Keratinocyte (primary cell): ENCODE measurements around the gene NID2. TPM values are rescaled to one million over a fixed set of nuclear protein-coding genes. Genes with fewer than 3 reads are reported as not detected.

Experiments used
- DNase-seq: peaks from one replicate; pipeline ENCODE4 v3.0.0-alpha.2; 2011; ENCODE audit warnings: low read depth, missing footprints, low spot score
- FAIRE-seq: peaks from 2 replicates; lab custom pipeline; 2011; peaks lifted over from hg19 to GRCh38; lab: Jason Lieb, UNC
- H2AFZ ChIP-seq: 2 replicates; pipeline ENCODE4 v1.6.0; 2012; ENCODE audit warnings: low read length, control low read depth, inconsistent platforms; ENCODE audit not compliant: control insufficient read depth
- H3K27ac ChIP-seq: 2 replicates; pipeline ENCODE4 v1.5.1; 2011; ENCODE audit warnings: low read length; ENCODE audit not compliant: control insufficient read depth, insufficient read depth
- H3K27me3 ChIP-seq: 3 replicates; pipeline ENCODE4 v1.6.0; 2011; ENCODE audit warnings: low read length; ENCODE audit not compliant: control insufficient read depth, insufficient read depth; ENCODE audit errors: extremely low read depth
- H3K36me3 ChIP-seq, 2 experiments: 2 replicates in 1 of 2; 3 replicates in 1 of 2; pipeline ENCODE4 v1.5.1; 2011; ENCODE audit warnings: low read length in 2 of 2, mild to moderate bottlenecking in 1 of 2; ENCODE audit not compliant: control insufficient read depth in 2 of 2, insufficient read depth in 2 of 2; ENCODE audit errors: extremely low read depth in 1 of 2
- H3K4me1 ChIP-seq: 3 replicates; pipeline ENCODE4 v1.5.1; 2011; ENCODE audit warnings: low read length; ENCODE audit not compliant: control insufficient read depth, insufficient read depth; ENCODE audit errors: extremely low read depth
- H3K4me2 ChIP-seq: 3 replicates; pipeline ENCODE4 v1.6.0; 2011; ENCODE audit warnings: low read depth, low read length; ENCODE audit not compliant: control insufficient read depth, insufficient read depth; ENCODE audit errors: extremely low read depth
- H3K4me3 ChIP-seq, 3 experiments: fragments of 200-600 bp in 1 of 3; sonication (generic) in 1 of 3; 2 replicates in 2 of 3; 3 replicates in 1 of 3; pipeline ENCODE4 v1.5.1; 2011 to 2016; ENCODE audit warnings: low read length in 3 of 3, mild to moderate bottlenecking in 3 of 3, control low read depth in 2 of 3, inconsistent platforms in 1 of 3, low read depth in 1 of 3, mixed read lengths in 1 of 3, mixed run types in 1 of 3, moderate library complexity in 1 of 3; ENCODE audit not compliant: control insufficient read depth in 2 of 3, insufficient read depth in 2 of 3; ENCODE audit errors: extremely low read depth in 1 of 3
- H3K79me2 ChIP-seq: 2 replicates; pipeline ENCODE4 v1.6.0; 2012; ENCODE audit warnings: low read length; ENCODE audit not compliant: control insufficient read depth, insufficient read depth
- H3K9ac ChIP-seq: 3 replicates; pipeline ENCODE4 v1.6.0; 2011; ENCODE audit warnings: low read length; ENCODE audit not compliant: control insufficient read depth, insufficient read depth; ENCODE audit errors: extremely low read depth
- H3K9me1 ChIP-seq: 3 replicates; pipeline ENCODE4 v1.6.0; 2011; ENCODE audit warnings: low read length; ENCODE audit not compliant: control insufficient read depth, insufficient read depth; ENCODE audit errors: extremely low read depth
- H3K9me3 ChIP-seq: 2 replicates; pipeline ENCODE4 v1.5.1; 2012; ENCODE audit warnings: low read depth, low read length; ENCODE audit not compliant: control insufficient read depth
- H4K20me1 ChIP-seq: 3 replicates; pipeline ENCODE4 v1.6.0; 2011; ENCODE audit warnings: low read length; ENCODE audit not compliant: control insufficient read depth, insufficient read depth; ENCODE audit errors: extremely low read depth
- EZH2 ChIP-seq: IDR thresholded peaks from one replicate; pipeline ENCODE4 v1.6.1; 2012; ENCODE audit warnings: inconsistent platforms, mild to moderate bottlenecking, low read length, moderate library complexity
- dilution Hi-C: fragments of 300-500 bp; cut with MboI; formaldehyde crosslinking; loops from one replicate; pipeline ENCODE4 v1.7.0; 2020; ENCODE audit warnings: low sequenced_read_pairs; ENCODE audit not compliant: extremely low pct_ligation_motif_present
- polyA plus RNA-seq, 5 experiments: library from polyadenylated mRNA; depleted of rRNA in 3 of 5; stranded (reverse) in 3 of 5; stranded (forward) in 1 of 5; unstranded in 1 of 5; fragments of >200 nt; gene quantifications; 1 replicate in 1 of 5; 2 replicates in 3 of 5; 3 replicates in 1 of 5; pipeline versions ENCODE4 v1.2.1 to v1.2.3, GENCODE V29; 2011 to 2012; ENCODE audit warnings: missing spikeins in 2 of 5, low read depth in 1 of 5, low replicate concordance in 1 of 5
- TF ChIP-seq, protein P1 (sequence below), 3 experiments: IDR thresholded peaks in 1 of 3; conservative IDR thresholded peaks in 1 of 3; optimal IDR thresholded peaks in 1 of 3; 2 replicates in 2 of 3; 3 replicates in 1 of 3; pipeline versions ENCODE3 to v1.5.1; 2011; ENCODE audit warnings: low read length in 3 of 3, mild to moderate bottlenecking in 3 of 3, moderate library complexity in 2 of 3, control low read depth in 1 of 3, inconsistent platforms in 1 of 3; ENCODE audit not compliant: insufficient read depth in 2 of 3; ENCODE audit errors: extremely low read depth in 1 of 3

The NID2 gene
- polyA plus RNA-seq, 1 donor (not counting 4 experiments of a cell fraction or from before 2014, with no cell fraction given), result 1.7 TPM

DNA sequence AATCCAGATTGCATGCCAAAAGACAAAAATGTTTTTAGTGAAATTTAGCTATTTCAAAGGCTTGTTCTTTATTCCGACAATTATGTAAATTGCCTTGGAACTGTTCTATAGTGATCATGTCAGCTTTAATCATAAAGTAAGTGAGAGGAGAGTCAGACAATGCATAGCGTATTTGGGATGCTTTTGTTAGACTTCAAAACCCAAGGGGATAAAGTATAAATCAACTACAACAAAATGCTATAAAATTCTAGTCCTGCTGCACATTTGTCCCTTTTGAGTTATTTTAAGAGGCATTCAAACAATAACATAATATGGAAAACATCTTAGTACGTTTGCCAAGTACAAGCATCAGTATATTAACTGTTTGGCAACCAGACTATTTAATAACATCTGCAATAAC, 68.2 kb downstream of the NID2 start:
- no peaks in the 10 kb centered on the region for H3K27me3 ChIP-seq
- FAIRE-seq, result no peak
- H4K20me1 ChIP-seq, result no peaks in the 10 kb centered on the region
- DNase-seq, result no peak
- H3K79me2 ChIP-seq, result peaks cover 8% of the 10 kb centered on the region
- peaks cover 15 to 26% of the 10 kb centered on the region in 2 experiments for H3K36me3 ChIP-seq
- H3K9ac ChIP-seq, result no peak overlapping the region
- no peaks in the 10 kb centered on the region for H3K4me1 ChIP-seq
- no peak overlapping the region for H3K27ac ChIP-seq
- TF ChIP-seq, protein P1, sequence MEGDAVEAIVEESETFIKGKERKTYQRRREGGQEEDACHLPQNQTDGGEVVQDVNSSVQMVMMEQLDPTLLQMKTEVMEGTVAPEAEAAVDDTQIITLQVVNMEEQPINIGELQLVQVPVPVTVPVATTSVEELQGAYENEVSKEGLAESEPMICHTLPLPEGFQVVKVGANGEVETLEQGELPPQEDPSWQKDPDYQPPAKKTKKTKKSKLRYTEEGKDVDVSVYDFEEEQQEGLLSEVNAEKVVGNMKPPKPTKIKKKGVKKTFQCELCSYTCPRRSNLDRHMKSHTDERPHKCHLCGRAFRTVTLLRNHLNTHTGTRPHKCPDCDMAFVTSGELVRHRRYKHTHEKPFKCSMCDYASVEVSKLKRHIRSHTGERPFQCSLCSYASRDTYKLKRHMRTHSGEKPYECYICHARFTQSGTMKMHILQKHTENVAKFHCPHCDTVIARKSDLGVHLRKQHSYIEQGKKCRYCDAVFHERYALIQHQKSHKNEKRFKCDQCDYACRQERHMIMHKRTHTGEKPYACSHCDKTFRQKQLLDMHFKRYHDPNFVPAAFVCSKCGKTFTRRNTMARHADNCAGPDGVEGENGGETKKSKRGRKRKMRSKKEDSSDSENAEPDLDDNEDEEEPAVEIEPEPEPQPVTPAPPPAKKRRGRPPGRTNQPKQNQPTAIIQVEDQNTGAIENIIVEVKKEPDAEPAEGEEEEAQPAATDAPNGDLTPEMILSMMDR (optimal IDR thresholded peaks at IDR 0.05 in 1 of 3, IDR thresholded peaks at IDR 0.05 in 1 of 3, conservative IDR thresholded peaks at IDR 0.05 in 1 of 3; ENCODE audit: extremely low read depth in 1 of 3, insufficient read depth in 2 of 3, low read length in 3 of 3), result no peak
- no peak for TF ChIP-seq EZH2
- dilution Hi-C loops, result no loop called here
- H3K4me2 ChIP-seq, result no peak overlapping the region
- H3K9me1 ChIP-seq, result no peaks in the 10 kb centered on the region
- no peaks in the 10 kb centered on the region for H3K9me3 ChIP-seq
- H3K4me3 ChIP-seq, result no peak overlapping the region
- H2AFZ ChIP-seq, result no peak overlapping the region

DNA sequence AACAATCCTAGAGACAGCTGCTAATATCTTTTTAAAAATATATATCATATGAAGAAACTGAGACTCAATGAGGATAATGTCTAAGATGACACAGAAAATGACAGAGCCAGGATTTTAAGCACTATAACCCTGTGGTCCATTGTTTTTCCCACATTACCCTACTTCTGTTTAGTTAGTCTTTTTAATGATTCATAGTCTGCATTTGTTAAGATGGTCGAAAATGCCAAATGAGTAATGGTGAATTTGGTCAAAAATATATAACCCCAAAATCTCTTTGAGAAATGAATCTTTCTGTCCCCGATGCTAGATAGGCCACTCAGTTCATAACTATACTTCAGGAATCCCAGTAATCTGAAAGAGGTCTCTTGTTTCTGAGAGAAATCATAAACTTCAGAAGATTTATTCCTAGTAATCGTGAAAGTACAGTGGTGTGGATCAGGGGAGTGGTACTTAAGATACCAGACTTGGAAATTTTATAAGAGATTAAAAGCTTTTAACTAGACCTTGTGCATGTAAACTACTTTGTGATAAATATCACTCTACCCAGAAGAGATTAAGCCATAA, 68.8 kb downstream of the NID2 start:
- H3K27ac ChIP-seq, result no peak overlapping the region
- no peaks in the 10 kb centered on the region for H4K20me1 ChIP-seq
- peaks cover 13 to 21% of the 10 kb centered on the region in 2 experiments for H3K36me3 ChIP-seq
- no peak overlapping the region for H3K9ac ChIP-seq
- no peak for DNase-seq
- H3K4me2 ChIP-seq, result no peak overlapping the region
- no peak for FAIRE-seq
- H3K4me1 ChIP-seq, result no peaks in the 10 kb centered on the region
- H3K9me1 ChIP-seq, result no peaks in the 10 kb centered on the region
- dilution Hi-C loops, result no loop called here
- H3K27me3 ChIP-seq, result no peaks in the 10 kb centered on the region
- H3K79me2 ChIP-seq, result peaks cover 9% of the 10 kb centered on the region
- no peak overlapping the region for H2AFZ ChIP-seq
- H3K4me3 ChIP-seq, result no peak overlapping the region
- no peaks in the 10 kb centered on the region for H3K9me3 ChIP-seq
- TF ChIP-seq EZH2, result no peak
- TF ChIP-seq, protein P1 (optimal IDR thresholded peaks at IDR 0.05 in 1 of 3, IDR thresholded peaks at IDR 0.05 in 1 of 3, conservative IDR thresholded peaks at IDR 0.05 in 1 of 3; ENCODE audit: extremely low read depth in 1 of 3, insufficient read depth in 2 of 3, low read length in 3 of 3), result no peak
